Endodermal cell (in vitro differentiated cells): ENCODE data around the gene BTBD9. TPM values are rescaled to one million over a fixed set of nuclear protein-coding genes. Genes with fewer than 3 reads are reported as not detected.

Experiments used
- DNase-seq: peaks from one replicate; pipeline ENCODE4 v3.0.0-alpha.2; 2017
- H3K27ac ChIP-seq: 2 replicates; pipeline ENCODE4 v1.5.1; 2013; ENCODE audit warnings: mild to moderate bottlenecking, low read depth, low read length, moderate library complexity
- H3K27me3 ChIP-seq: 2 replicates; pipeline ENCODE4 v1.6.1; 2013; ENCODE audit warnings: mild to moderate bottlenecking, low read length, moderate library complexity; ENCODE audit not compliant: insufficient read depth, control insufficient read depth, poor library complexity, severe bottlenecking
- H3K36me3 ChIP-seq: 2 replicates; pipeline ENCODE4 v1.7.0; 2013; ENCODE audit warnings: mild to moderate bottlenecking, low read length, moderate library complexity; ENCODE audit not compliant: control insufficient read depth, insufficient read depth
- H3K4me1 ChIP-seq: one replicate; pipeline ENCODE4 v1.7.0; 2013; ENCODE audit warnings: low read length; ENCODE audit not compliant: control insufficient read depth, insufficient read depth
- H3K4me3 ChIP-seq: 2 replicates; pipeline ENCODE4 v1.5.1; 2013; ENCODE audit warnings: mild to moderate bottlenecking, low read length, moderate library complexity
- H3K9ac ChIP-seq: 2 replicates; pipeline ENCODE4 v1.6.1; 2013; ENCODE audit warnings: mild to moderate bottlenecking, low read length, moderate library complexity; ENCODE audit not compliant: poor library complexity, severe bottlenecking; ENCODE audit errors: extremely low read depth
- H3K9me3 ChIP-seq: 2 replicates; pipeline ENCODE4 v1.6.1; 2013; ENCODE audit warnings: mild to moderate bottlenecking, low read length, moderate library complexity; ENCODE audit not compliant: control insufficient read depth
- H3K27ac Mint-ChIP-seq: 2 replicates; pipeline ENCODE4 v1.8.0; 2020; ENCODE audit warnings: mixed read lengths
- H3K27me3 Mint-ChIP-seq: 2 replicates; pipeline ENCODE4 v1.8.0; 2021; ENCODE audit warnings: mild to moderate bottlenecking, mixed read lengths; ENCODE audit not compliant: insufficient read depth
- H3K36me3 Mint-ChIP-seq: 2 replicates; pipeline ENCODE4 v1.8.0; 2020; ENCODE audit warnings: low read depth, mixed read lengths
- H3K4me1 Mint-ChIP-seq: 2 replicates; pipeline ENCODE4 v1.8.0; 2020; ENCODE audit warnings: mixed read lengths
- H3K4me3 Mint-ChIP-seq: 2 replicates; pipeline ENCODE4 v1.8.0; 2020; ENCODE audit warnings: mild to moderate bottlenecking, moderate library complexity, mixed read lengths
- H3K9me3 Mint-ChIP-seq: 2 replicates; pipeline ENCODE4 v1.8.0; 2020; ENCODE audit warnings: mild to moderate bottlenecking, mixed read lengths
- CTCF ChIP-seq: fragments of 200-600 bp; sonication (generic); conservative IDR thresholded peaks from 2 replicates; pipeline ENCODE4 v1.5.0; 2021; ENCODE audit warnings: antibody characterized with exemption, mild to moderate bottlenecking
- WGBS, 2 experiments: methylation state at CpG; one replicate each; pipeline versions ENCODE4 v1.1.5 to v1.1.7; 2013; ENCODE audit warnings: missing lambda C conversion rate in 2 of 2, mixed read lengths in 1 of 2; ENCODE audit not compliant: insufficient coverage in 1 of 2, insufficient read length in 1 of 2; 5-methylcytosine and 5-hydroxymethylcytosine counted together
- total RNA-seq, 2 donors: library from RNA; stranded (reverse); fragmentation: NEBNext Ultra II Directional in 1 of 2; extraction: Animal tissue kit (Norgen Biotek cat#: 25700) in 1 of 2; gene quantifications; 2 replicates in 1 of 2; 3 replicates in 1 of 2; pipeline ENCODE4 v1.2.1, GENCODE V29; 2021

Gene BTBD9
- total RNA-seq, 2 donors from 2014 or later, result 7.6 to 12.3 TPM

DNA sequence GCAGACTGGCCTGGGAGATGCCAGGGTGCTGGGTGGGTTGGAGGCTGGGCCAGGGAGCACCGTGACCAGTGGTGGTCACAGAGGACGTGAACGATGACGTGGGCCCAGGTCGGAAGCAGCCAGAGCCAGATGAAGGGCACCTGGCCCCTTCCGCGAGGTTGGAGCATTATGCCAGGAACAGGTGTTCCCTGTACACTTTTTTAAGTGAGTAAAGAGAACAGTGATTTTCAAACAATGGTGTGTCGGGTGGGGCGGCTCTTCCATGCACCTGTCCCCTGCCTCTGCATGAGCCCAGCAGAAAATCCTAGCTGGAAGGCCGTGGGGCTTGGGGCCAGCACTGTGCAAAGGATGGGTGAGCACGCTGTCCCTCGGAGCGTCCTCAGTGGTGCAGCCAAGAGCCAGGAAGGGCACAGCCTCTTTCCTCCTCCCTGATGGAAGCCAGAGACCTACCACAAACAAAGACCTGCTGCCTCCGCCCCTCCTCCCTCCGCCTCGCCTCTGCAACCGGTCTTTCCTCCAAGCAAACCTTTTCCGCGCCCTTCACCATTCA, 469.7 kb downstream of the BTBD9 start:
- no peaks in the 10 kb centered on the region for H3K36me3 ChIP-seq
- DNase-seq, result peak; percentile 77
- peaks cover 3% of the 10 kb centered on the region for H3K27me3 Mint-ChIP-seq
- no peaks in the 10 kb centered on the region for H3K9me3 ChIP-seq
- H3K4me1 Mint-ChIP-seq, result peaks cover 26% of the 10 kb centered on the region
- H3K36me3 Mint-ChIP-seq, result peaks cover 5% of the 10 kb centered on the region
- TF ChIP-seq CTCF, result no peak
- no peak overlapping the region for H3K9ac ChIP-seq
- peak overlapping the region; percentile 35 for H3K27ac Mint-ChIP-seq
- WGBS, 2 experiments, result 76 to 82% methylated on average over 16 to 19 of the region's 19 CpGs
- no peak overlapping the region for H3K4me3 Mint-ChIP-seq
- no peak overlapping the region for H3K4me3 ChIP-seq
- H3K9me3 Mint-ChIP-seq, result no peaks in the 10 kb centered on the region
- no peaks in the 10 kb centered on the region for H3K4me1 ChIP-seq
- H3K27ac ChIP-seq, result no peak overlapping the region
- no peaks in the 10 kb centered on the region for H3K27me3 ChIP-seq

GRCh38 chr6:38169221-38169976, 470.3 kb downstream of the BTBD9 start:
- Histone ChIP-seq H3K27ac (no peak overlapping the region), H3K4me1 (no peaks in the 10 kb centered on the region), H3K4me3 (no peak overlapping the region), H3K36me3 (no peaks in the 10 kb centered on the region), H3K9me3 (no peaks in the 10 kb centered on the region), H3K27me3 (no peaks in the 10 kb centered on the region), H3K9ac (no peak overlapping the region)
- peaks cover 26% of the 10 kb centered on the region for H3K4me1 Mint-ChIP-seq
- no peak overlapping the region for H3K4me3 Mint-ChIP-seq
- H3K27ac Mint-ChIP-seq, result no peak overlapping the region
- peaks cover 2% of the 10 kb centered on the region for H3K27me3 Mint-ChIP-seq
- H3K36me3 Mint-ChIP-seq, result peaks cover 2% of the 10 kb centered on the region
- H3K9me3 Mint-ChIP-seq, result no peaks in the 10 kb centered on the region
- 69 to 89% methylated on average over 5 to 19 of the region's 20 CpGs for WGBS, 2 experiments
- DNase-seq, result peak; percentile 80
- TF ChIP-seq CTCF, result peak; percentile 68

DNA sequence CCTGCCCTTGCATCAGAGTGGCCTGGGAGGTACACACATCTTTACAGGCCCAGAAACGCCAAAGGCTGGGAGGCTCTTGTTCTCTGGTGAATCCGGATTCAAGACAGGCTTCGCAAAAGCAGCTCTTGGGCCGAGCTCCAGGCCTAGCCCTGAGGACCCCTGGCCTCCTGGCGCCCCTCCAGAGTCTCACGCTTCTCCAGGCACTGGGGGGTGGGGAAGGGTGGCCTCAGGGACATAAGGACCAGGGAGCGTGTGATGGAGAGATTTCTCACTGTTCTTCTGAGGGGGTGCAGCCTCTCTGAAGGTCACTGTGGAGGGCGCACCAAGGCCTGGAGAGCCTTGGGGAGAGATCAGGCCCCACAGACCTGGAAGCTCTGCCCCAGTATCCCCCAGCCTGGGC, 471.0 kb downstream of the BTBD9 start:
- no peak overlapping the region for H3K27ac ChIP-seq
- no peaks in the 10 kb centered on the region for H3K36me3 ChIP-seq
- 96 to 100% methylated on average over 1 to 8 of the region's 8 CpGs for WGBS, 2 experiments
- H3K27me3 ChIP-seq, result no peaks in the 10 kb centered on the region
- no peaks in the 10 kb centered on the region for H3K36me3 Mint-ChIP-seq
- no peaks in the 10 kb centered on the region for H3K4me1 ChIP-seq
- no peak overlapping the region for H3K4me3 ChIP-seq
- TF ChIP-seq CTCF, result no peak
- no peak overlapping the region for H3K9ac ChIP-seq
- peak; percentile 51 for DNase-seq
- H3K9me3 ChIP-seq, result no peaks in the 10 kb centered on the region
- H3K27ac Mint-ChIP-seq, result no peak overlapping the region
- peaks cover 26% of the 10 kb centered on the region for H3K4me1 Mint-ChIP-seq
- no peak overlapping the region for H3K4me3 Mint-ChIP-seq
- H3K9me3 Mint-ChIP-seq, result no peaks in the 10 kb centered on the region
- peaks cover 2% of the 10 kb centered on the region for H3K27me3 Mint-ChIP-seq
